Measurements from ENCODE around the gene C11orf16.

Gene C11orf16

GRCh38 chr11:8878771-8879170 is 54.0 kb downstream of the C11orf16 start:
- Histone ChIP-seq H3K36me3 (ENCODE audit: insufficient read depth, low read length) (no peaks in the 10 kb centered on the region), H3K9me2 (replicated peaks; ENCODE audit: low read depth, low read length) (no peaks in the 10 kb centered on the region), H3K9ac (ENCODE audit: low read depth, low read length, poor library complexity, severe bottlenecking) (no peak overlapping the region), H3F3A (ENCODE audit: low read depth) (no peaks in the 10 kb centered on the region), H2AFZ (ENCODE audit: low read length) (no peak overlapping the region), H4K20me1 (ENCODE audit: insufficient read depth, low read length, poor library complexity, severe bottlenecking) (no peaks in the 10 kb centered on the region), H3K9me3 (ENCODE audit: insufficient read depth, low read depth, low read length) (no peaks in the 10 kb centered on the region), H3K4me1 (ENCODE audit: insufficient read depth, low read length, poor library complexity, severe bottlenecking) (peaks cover 3% of the 10 kb centered on the region), H3K4me2 (ENCODE audit: low read depth, low read length, poor library complexity, severe bottlenecking) (no peak overlapping the region), H3K27me3 (ENCODE audit: insufficient read depth, low read length, poor library complexity, severe bottlenecking) (no peaks in the 10 kb centered on the region), H3K79me2 (ENCODE audit: insufficient read depth, low read length) (no peaks in the 10 kb centered on the region), H3K4me3 (ENCODE audit: low read length, poor library complexity, severe bottlenecking) (no peak overlapping the region)
- TF ChIP-seq CTCF (conservative IDR thresholded peaks at IDR 0.05; ENCODE audit: low read length): no peak
- TF ChIP-seq EZH2phosphoT487 (IDR thresholded peaks at IDR 0.05; ENCODE audit: borderline replicate concordance): no peak

GRCh38 chr11:8873741-8874405 is 58.9 kb downstream of the C11orf16 start:
- peaks cover 25% of the 10 kb centered on the region for H3K27me3 ChIP-seq (ENCODE audit: insufficient read depth, low read length, poor library complexity, severe bottlenecking)
- no peaks in the 10 kb centered on the region for H3K79me2 ChIP-seq (ENCODE audit: insufficient read depth, low read length)
- H3K9me2 ChIP-seq (replicated peaks; ENCODE audit: low read depth, low read length): no peaks in the 10 kb centered on the region
- no peaks in the 10 kb centered on the region for H4K20me1 ChIP-seq (ENCODE audit: insufficient read depth, low read length, poor library complexity, severe bottlenecking)
- no peak overlapping the region for H2AFZ ChIP-seq (ENCODE audit: low read length)
- no peak overlapping the region for H3K4me2 ChIP-seq (ENCODE audit: low read depth, low read length, poor library complexity, severe bottlenecking)
- H3K4me3 ChIP-seq (ENCODE audit: low read length, poor library complexity, severe bottlenecking): no peak overlapping the region
- no peaks in the 10 kb centered on the region for H3K4me1 ChIP-seq (ENCODE audit: insufficient read depth, low read length, poor library complexity, severe bottlenecking)
- no peak overlapping the region for H3K9ac ChIP-seq (ENCODE audit: low read depth, low read length, poor library complexity, severe bottlenecking)
- H3F3A ChIP-seq (ENCODE audit: low read depth): no peaks in the 10 kb centered on the region
- H3K36me3 ChIP-seq (ENCODE audit: insufficient read depth, low read length): no peaks in the 10 kb centered on the region
- no peaks in the 10 kb centered on the region for H3K9me3 ChIP-seq (ENCODE audit: insufficient read depth, low read depth, low read length)
- TF ChIP-seq EZH2phosphoT487 (IDR thresholded peaks at IDR 0.05; ENCODE audit: borderline replicate concordance): no peak
- no peak for TF ChIP-seq CTCF (conservative IDR thresholded peaks at IDR 0.05; ENCODE audit: low read length)

GRCh38 chr11:8871962-8872361 is 60.8 kb downstream of the C11orf16 start:
- TF ChIP-seq CTCF (conservative IDR thresholded peaks at IDR 0.05; ENCODE audit: low read length) (no peak), EZH2phosphoT487 (IDR thresholded peaks at IDR 0.05; ENCODE audit: borderline replicate concordance) (no peak)
- H2AFZ ChIP-seq (ENCODE audit: low read length): no peak overlapping the region

More at GRCh38 chr11:8871962-8872361, 60.8 kb downstream of the C11orf16 start:
- Histone ChIP-seq H3K4me2 (ENCODE audit: low read depth, low read length, poor library complexity, severe bottlenecking) (no peak overlapping the region), H3K9me3 (ENCODE audit: insufficient read depth, low read depth, low read length) (no peaks in the 10 kb centered on the region), H3K4me3 (ENCODE audit: low read length, poor library complexity, severe bottlenecking) (no peak overlapping the region), H3F3A (ENCODE audit: low read depth) (no peaks in the 10 kb centered on the region), H3K79me2 (ENCODE audit: insufficient read depth, low read length) (no peaks in the 10 kb centered on the region), H3K9me2 (replicated peaks; ENCODE audit: low read depth, low read length) (no peaks in the 10 kb centered on the region), H3K27me3 (ENCODE audit: insufficient read depth, low read length, poor library complexity, severe bottlenecking) (peaks cover 25% of the 10 kb centered on the region), H3K9ac (ENCODE audit: low read depth, low read length, poor library complexity, severe bottlenecking) (no peak overlapping the region), H3K36me3 (ENCODE audit: insufficient read depth, low read length) (no peaks in the 10 kb centered on the region), H4K20me1 (ENCODE audit: insufficient read depth, low read length, poor library complexity, severe bottlenecking) (no peaks in the 10 kb centered on the region), H3K4me1 (ENCODE audit: insufficient read depth, low read length, poor library complexity, severe bottlenecking) (no peaks in the 10 kb centered on the region)

All from Loucy (cell line).